Measurements from ENCODE around the gene MRPL19.

MRPL19 gene

GRCh38 chr2:75604484-75604883 is 42.1 kb upstream of the MRPL19 start:
- no peak for TF ChIP-seq ZFX (IDR thresholded peaks at IDR 0.05)
- no peak for TF ChIP-seq CTCF (conservative IDR thresholded peaks at IDR 0.05)
- no peak overlapping the region for H3K27ac ChIP-seq

GRCh38 chr2:75605770-75606529 is 40.6 kb upstream of the MRPL19 start:
- no peak overlapping the region for H3K27ac ChIP-seq
- TF ChIP-seq CTCF (conservative IDR thresholded peaks at IDR 0.05) (no peak), ZFX (IDR thresholded peaks at IDR 0.05) (no peak)

- H3K27ac ChIP-seq: no peak overlapping the region
- TF ChIP-seq ZFX (IDR thresholded peaks at IDR 0.05) (no peak), CTCF (conservative IDR thresholded peaks at IDR 0.05) (no peak)
Measured at GRCh38 chr2:75606761-75607399, 39.7 kb upstream of the MRPL19 start.

GRCh38 chr2:75607400-75607798 is 39.2 kb upstream of the MRPL19 start:
- H3K27ac ChIP-seq: no peak overlapping the region
- TF ChIP-seq ZFX (IDR thresholded peaks at IDR 0.05): no peak
- TF ChIP-seq CTCF (conservative IDR thresholded peaks at IDR 0.05): no peak

- no peak overlapping the region for H3K27ac ChIP-seq
- no peak for TF ChIP-seq CTCF (conservative IDR thresholded peaks at IDR 0.05)
- TF ChIP-seq ZFX (IDR thresholded peaks at IDR 0.05): no peak
Measured at GRCh38 chr2:75607988-75608683, 38.4 kb upstream of the MRPL19 start.

- H3K27ac ChIP-seq: no peak overlapping the region
- TF ChIP-seq CTCF (conservative IDR thresholded peaks at IDR 0.05): peak; percentile 93
- TF ChIP-seq ZFX (IDR thresholded peaks at IDR 0.05): no peak
Measured at GRCh38 chr2:75608684-75609333, 37.8 kb upstream of the MRPL19 start.
